RWPE2 (cell line): Measurements from ENCODE around the gene CLC.
"Not testable (repeated sequence)": the region's sequence is repeated elsewhere in the genome, so short reads cannot be mapped to it uniquely, and the experiment has no call there.

ENCODE experiments used
- ATAC-seq: fragments of 200-7000 bp; cut with Tn5 transposase; 3 replicates; pipeline ENCODE4 v1.9.1; 2021; ENCODE audit warnings: low read depth
- DNase-seq: peaks from one replicate; pipeline ENCODE4 v3.0.0-alpha.2; 2020; ENCODE audit warnings: low spot score
- H3K27ac ChIP-seq: fragments of 450-650 bp; 2 replicates; pipeline ENCODE4 v1.5.1; 2017; ENCODE audit warnings: mild to moderate bottlenecking; ENCODE audit not compliant: poor library complexity, severe bottlenecking
- H3K27me3 ChIP-seq: fragments of 250-450 bp; sonication (Bioruptor Pico); 2 replicates; pipeline ENCODE4 v1.5.1; 2021; ENCODE audit warnings: mild to moderate bottlenecking, moderate library complexity; ENCODE audit not compliant: insufficient read depth, poor library complexity, severe bottlenecking
- H3K36me3 ChIP-seq: fragments of 250-450 bp; sonication (Bioruptor Pico); 2 replicates; pipeline ENCODE4 v1.5.1; 2020; ENCODE audit warnings: low read depth, mild to moderate bottlenecking, moderate library complexity
- H3K4me1 ChIP-seq: fragments of 250-450 bp; sonication (Bioruptor Pico); 2 replicates; pipeline ENCODE4 v1.5.1; 2021; ENCODE audit warnings: mild to moderate bottlenecking, moderate library complexity; ENCODE audit not compliant: insufficient read depth, poor library complexity, severe bottlenecking
- H3K4me3 ChIP-seq: fragments of 250-450 bp; sonication (Bioruptor Pico); 2 replicates; pipeline ENCODE4 v1.5.1; 2021; ENCODE audit warnings: mild to moderate bottlenecking, moderate library complexity; ENCODE audit not compliant: severe bottlenecking
- H3K9me3 ChIP-seq: fragments of 250-450 bp; sonication (Bioruptor Pico); 2 replicates; pipeline ENCODE4 v1.5.1; 2021; ENCODE audit warnings: mild to moderate bottlenecking, moderate library complexity; ENCODE audit not compliant: severe bottlenecking
- TF ChIP-seq, protein P1 (sequence below): fragments of 450-650 bp; IDR thresholded peaks from one replicate; pipeline ENCODE4 v1.5.1; 2017; ENCODE audit warnings: mild to moderate bottlenecking, moderate library complexity; ENCODE audit not compliant: poor library complexity, severe bottlenecking

The CLC gene

GRCh38 chr19:39725995-39726394 lies 11.8 kb downstream of the CLC start:
- ATAC-seq: no peak
- H3K4me3 ChIP-seq: no peak overlapping the region
- H3K27ac ChIP-seq: no peak overlapping the region
- H3K9me3 ChIP-seq: no peaks in the 10 kb centered on the region
- TF ChIP-seq, protein P1, sequence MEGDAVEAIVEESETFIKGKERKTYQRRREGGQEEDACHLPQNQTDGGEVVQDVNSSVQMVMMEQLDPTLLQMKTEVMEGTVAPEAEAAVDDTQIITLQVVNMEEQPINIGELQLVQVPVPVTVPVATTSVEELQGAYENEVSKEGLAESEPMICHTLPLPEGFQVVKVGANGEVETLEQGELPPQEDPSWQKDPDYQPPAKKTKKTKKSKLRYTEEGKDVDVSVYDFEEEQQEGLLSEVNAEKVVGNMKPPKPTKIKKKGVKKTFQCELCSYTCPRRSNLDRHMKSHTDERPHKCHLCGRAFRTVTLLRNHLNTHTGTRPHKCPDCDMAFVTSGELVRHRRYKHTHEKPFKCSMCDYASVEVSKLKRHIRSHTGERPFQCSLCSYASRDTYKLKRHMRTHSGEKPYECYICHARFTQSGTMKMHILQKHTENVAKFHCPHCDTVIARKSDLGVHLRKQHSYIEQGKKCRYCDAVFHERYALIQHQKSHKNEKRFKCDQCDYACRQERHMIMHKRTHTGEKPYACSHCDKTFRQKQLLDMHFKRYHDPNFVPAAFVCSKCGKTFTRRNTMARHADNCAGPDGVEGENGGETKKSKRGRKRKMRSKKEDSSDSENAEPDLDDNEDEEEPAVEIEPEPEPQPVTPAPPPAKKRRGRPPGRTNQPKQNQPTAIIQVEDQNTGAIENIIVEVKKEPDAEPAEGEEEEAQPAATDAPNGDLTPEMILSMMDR: no peak
- no peaks in the 10 kb centered on the region for H3K36me3 ChIP-seq
- H3K4me1 ChIP-seq: no peaks in the 10 kb centered on the region
- peaks cover 21% of the 10 kb centered on the region for H3K27me3 ChIP-seq
- DNase-seq: no peak

- not testable (repeated sequence) for H3K27ac ChIP-seq, H3K4me1 ChIP-seq, DNase-seq, H3K4me3 ChIP-seq, H3K9me3 ChIP-seq, H3K36me3 ChIP-seq, ATAC-seq
- H3K27me3 ChIP-seq: peaks cover 11% of the 10 kb centered on the region
Measured at GRCh38 chr19:39720144-39720543, 17.7 kb downstream of the CLC start.

DNA sequence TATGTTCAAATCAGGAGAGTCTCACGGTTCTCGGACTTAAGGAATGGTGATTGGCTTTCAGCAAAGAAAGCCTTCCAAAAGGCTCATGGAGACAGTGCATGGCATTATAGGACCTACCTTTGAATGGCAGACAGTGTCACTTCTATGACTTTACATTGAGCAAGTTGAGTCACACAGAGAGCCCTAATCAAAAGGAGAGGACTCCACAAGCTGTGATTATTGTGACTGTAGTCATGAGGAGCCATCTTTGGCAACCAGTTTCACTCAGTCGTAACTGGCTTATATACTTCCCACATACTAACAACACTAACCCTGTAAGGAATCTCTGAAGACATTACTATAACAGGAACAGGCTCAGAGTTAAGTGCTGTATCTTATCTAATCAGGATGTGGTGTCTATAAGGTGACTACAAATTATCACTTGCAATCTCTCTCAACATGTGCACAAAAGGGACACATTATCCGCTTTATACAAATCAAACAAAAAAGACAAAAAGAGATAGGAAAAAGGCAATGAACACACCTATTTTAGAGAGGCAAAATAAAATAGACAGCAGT lies 27.4 kb downstream of the CLC start:
- Histone ChIP-seq H3K27ac (no peak overlapping the region), H3K4me3 (no peak overlapping the region), H3K36me3 (no peaks in the 10 kb centered on the region), H3K27me3 (no peaks in the 10 kb centered on the region), H3K9me3 (no peaks in the 10 kb centered on the region), H3K4me1 (no peaks in the 10 kb centered on the region)
- TF ChIP-seq, protein P1: no peak
- no peak for ATAC-seq
- no peak for DNase-seq

GRCh38 chr19:39709026-39709872 lies 28.6 kb downstream of the CLC start:
- no peaks in the 10 kb centered on the region for H3K36me3 ChIP-seq
- no peak for DNase-seq
- peak; percentile 87 for ATAC-seq
- H3K4me3 ChIP-seq: no peak overlapping the region
- no peaks in the 10 kb centered on the region for H3K4me1 ChIP-seq
- no peaks in the 10 kb centered on the region for H3K27me3 ChIP-seq
- H3K9me3 ChIP-seq: no peaks in the 10 kb centered on the region
- H3K27ac ChIP-seq: no peak overlapping the region
- TF ChIP-seq, protein P1: no peak

GRCh38 chr19:39708594-39708993 lies 29.2 kb downstream of the CLC start:
- no peaks in the 10 kb centered on the region for H3K9me3 ChIP-seq
- H3K36me3 ChIP-seq: no peaks in the 10 kb centered on the region
- TF ChIP-seq, protein P1: no peak
- no peaks in the 10 kb centered on the region for H3K4me1 ChIP-seq
- ATAC-seq (no peak), DNase-seq (no peak)
- no peaks in the 10 kb centered on the region for H3K27me3 ChIP-seq
- H3K27ac ChIP-seq: no peak overlapping the region
- H3K4me3 ChIP-seq: no peak overlapping the region
